HG03460 (cell line): Measurements from ENCODE around the gene QPCT.
A peak's percentile ranks its signal among the peaks of the same experiment; 100 is the strongest.
"Not testable (repeated sequence)": the region's sequence is repeated elsewhere in the genome, so short reads cannot be mapped to it uniquely, and the experiment has no call there.

Experiments used
- ATAC-seq: cut with Tn5 transposase; IDR thresholded peaks from one replicate; pipeline ENCODE4 v1.9.1; 2021; ENCODE audit not compliant: unreplicated experiment

QPCT gene

DNA sequence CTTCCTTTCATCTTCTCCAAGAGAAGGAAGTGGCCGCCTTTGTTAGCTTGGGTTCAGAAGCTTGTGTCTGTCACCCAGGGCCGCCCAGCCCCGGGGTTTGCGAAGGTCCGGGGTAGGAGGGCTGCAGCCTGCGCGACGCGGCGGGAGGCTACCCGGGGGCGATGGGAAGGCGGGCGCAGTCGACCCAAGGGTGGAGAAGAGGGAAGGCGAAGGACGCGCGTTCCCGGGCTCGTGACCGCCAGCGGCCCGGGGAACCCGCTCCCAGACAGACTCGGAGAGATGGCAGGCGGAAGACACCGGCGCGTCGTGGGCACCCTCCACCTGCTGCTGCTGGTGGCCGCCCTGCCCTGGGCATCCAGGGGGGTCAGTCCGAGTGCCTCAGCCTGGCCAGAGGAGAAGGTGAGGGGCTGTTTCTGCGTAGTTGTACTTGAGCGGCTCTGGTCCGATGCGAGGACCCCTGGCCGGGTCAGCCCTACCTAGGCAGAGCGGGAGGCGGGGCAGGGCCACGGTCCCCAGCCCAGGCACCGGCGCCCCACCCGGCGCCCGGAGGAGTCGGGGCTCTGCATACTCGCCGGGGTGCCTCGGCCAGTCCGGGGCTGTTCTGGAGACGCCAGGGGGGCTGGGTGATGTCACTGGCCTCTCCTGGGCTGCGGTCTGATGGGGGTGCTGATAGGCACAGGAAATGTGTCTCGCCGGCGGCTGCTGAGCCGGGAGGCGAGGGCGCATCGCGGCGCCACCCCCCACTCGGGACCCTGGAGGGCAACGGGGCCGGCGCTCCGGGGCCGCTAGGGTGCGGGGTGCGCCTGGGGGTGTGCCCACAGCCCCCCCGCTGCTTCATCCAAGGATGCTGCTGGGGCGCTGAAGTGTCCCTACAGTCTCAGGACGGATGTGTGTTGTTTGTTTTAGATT lies at the start of gene QPCT:
Gene QPCT (plus strand): TSS at position 178 of the 909 bp plus-strand sequence. CDS start 102 bp downstream, at position 280.
- no peak for ATAC-seq

DNA sequence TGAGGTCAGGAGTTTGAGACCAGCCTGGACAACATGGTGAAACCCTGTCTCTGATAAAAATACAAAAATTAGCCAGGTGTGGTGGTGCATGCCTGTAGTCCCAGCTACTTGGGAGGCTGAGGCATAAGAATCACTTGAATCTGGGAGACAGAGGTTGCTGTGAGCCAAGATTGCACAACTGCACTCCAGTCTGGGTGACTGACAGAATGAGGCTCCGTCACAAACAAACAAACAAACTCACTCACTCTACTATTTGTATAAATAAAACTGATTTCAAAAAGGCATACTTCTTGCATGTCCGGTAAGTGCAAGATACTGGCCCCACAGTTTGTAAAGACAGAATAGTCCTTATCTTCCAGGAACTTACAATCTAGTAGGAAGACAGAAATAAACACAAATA lies 49.6 kb upstream of the QPCT start:
- ATAC-seq, result not testable (repeated sequence)

DNA sequence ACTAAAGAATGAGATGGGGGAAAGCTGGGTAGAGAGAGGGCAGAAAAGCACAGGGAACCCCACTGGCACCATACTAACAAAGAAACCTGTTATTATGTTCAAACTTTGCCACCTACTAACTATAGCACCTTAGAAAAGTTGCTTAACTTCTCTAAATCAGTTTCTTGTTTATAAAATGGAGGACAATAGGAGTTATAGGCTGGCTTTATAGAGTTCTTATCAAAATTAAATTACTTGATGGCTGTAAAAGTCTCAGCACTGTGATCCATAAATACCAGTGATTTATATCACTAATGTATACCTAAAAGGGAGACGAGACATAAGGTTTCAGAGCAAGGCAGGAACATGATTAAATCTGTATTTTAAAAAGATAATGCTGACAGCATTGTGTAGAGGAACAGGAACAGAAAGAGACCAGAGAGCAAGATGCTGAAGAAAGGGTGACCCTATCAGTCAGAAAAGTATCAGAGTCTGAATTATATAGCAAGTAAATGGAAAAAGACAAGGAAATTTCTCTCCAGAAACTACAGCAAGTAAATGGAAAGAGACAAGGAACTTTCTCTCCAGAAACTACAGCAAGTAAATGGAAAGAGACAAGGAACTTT lies 48.9 kb upstream of the QPCT start:
- ATAC-seq, result no peak

DNA sequence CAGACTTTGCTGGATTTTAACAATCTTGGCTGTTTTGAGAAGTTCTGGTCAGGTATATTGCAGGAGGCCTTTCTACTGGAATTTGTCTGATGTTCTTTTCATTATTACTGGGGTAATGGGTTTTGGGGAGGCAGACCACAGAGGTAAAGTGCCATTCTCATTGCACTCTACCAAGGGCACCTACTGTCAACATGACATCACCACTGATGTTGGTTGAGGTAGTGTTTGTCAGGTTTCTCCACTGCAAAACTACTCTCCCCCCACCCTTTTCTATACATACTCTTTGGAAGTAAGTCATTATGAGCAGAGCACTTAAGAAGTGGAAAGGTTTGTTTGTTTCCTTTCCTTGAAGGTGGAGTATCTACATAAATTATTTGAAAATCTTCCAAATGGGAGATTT lies 46.8 kb upstream of the QPCT start:
- no peak for ATAC-seq

DNA sequence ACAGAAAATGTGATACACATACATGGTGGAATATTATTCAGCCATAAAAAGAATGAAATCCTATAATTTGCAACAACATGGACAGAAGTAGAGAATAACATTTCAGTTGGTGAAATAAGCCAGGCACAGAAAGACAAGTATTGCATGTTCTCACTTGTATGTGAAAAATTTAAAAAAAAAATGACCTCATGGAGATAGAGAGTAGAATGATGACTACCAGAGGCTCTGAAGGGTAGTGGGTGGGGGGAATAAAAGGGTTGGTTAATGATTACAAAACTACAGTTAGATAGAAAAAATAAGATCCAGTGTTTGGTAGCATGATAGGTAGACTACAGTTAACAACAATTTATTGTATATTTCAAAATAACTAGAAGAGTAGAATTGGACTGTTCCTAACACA lies 44.3 kb upstream of the QPCT start:
- ATAC-seq, result no peak

GRCh38 chr2:37300578-37300977 lies 43.9 kb upstream of the QPCT start:
- no peak for ATAC-seq

DNA sequence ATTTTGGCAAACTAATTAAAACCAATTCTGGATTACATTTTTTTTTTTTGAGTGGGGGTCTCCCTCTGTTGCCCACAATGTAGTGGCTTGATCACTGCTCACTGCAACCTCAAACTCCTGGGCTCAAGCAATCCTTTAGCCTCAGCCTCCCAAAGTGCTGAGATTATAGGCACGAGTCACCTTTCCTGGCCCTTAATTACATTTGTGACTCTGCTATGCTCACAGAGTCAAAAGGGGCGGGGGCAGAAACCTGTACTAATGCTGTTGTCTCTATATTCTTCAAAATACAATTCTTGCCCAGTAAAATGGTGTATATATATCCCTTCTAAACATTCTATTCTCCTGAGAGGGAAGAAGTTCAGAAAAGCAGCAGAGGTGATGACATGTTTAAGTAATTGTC lies 43.0 kb upstream of the QPCT start:
- no peak for ATAC-seq

GRCh38 chr2:37302701-37303252 lies 41.7 kb upstream of the QPCT start:
- ATAC-seq, result no peak

DNA sequence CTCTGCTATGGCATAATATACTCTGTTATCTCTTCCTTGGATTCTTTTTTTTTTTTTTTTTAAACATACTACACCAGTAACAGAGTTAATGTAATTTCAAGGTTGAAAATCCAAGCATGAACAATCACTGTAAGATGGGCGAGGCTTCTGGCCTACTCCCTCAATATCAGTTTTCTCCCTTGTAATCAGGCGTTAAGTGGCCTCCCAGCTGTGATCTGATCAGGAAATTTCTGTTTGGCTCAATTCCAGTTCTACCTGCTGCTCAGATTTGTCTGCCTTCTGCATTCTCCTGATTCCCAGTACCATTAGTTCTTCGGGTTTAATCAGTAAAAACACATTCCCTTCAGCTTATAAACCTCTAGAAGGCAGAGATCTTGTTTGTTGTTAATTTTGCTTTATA lies 38.4 kb upstream of the QPCT start:
- ATAC-seq, result no peak

- ATAC-seq, result no peak
Measured at GRCh38 chr2:37307500-37307899, 36.9 kb upstream of the QPCT start.

DNA sequence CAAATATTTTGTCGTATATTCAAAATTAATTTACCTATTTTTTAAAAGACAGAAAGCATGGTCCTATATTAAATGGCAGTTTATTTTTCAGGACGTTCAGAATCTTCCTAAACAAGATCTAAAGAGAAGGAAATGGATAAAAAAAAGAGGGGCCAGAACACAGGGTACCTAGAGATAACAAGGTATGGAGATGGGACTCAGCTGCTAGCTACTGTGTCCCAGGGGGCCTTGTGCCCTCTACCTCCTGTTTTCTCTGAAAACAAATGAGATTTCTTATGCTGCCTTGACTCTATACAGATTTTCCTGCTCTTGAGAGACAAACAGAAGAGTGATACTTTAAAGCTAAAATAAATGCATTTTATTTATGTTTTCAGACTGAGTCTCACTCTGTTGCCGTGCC lies 29.1 kb upstream of the QPCT start:
- no peak for ATAC-seq

DNA sequence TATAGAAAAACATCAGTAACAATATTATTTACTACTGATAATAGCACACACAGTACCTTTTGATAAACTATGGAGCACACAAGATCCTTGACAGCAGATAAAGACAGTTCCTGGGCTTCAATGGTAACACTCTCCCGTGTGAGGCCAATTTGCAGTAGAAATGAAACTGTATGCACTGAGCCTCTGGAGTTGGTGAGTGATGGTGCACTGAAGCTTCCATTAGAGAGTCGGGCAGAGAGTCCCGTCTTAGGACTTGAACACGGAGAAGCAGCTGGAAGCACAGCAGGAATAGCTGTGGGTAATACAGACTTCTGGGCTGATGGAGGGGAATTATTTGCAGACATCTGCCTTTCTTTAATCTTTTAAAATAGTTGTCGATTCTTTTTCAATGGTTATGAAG lies 28.2 kb upstream of the QPCT start:
- no peak for ATAC-seq

- ATAC-seq, result no peak
Measured at GRCh38 chr2:37317746-37318145, 26.7 kb upstream of the QPCT start.

- peak; percentile 83 for ATAC-seq
Measured at GRCh38 chr2:37318401-37318800, 26.0 kb upstream of the QPCT start.

GRCh38 chr2:37319754-37320609 lies 24.4 kb upstream of the QPCT start:
- no peak for ATAC-seq

GRCh38 chr2:37321029-37321682 lies 23.3 kb upstream of the QPCT start:
- no peak for ATAC-seq

DNA sequence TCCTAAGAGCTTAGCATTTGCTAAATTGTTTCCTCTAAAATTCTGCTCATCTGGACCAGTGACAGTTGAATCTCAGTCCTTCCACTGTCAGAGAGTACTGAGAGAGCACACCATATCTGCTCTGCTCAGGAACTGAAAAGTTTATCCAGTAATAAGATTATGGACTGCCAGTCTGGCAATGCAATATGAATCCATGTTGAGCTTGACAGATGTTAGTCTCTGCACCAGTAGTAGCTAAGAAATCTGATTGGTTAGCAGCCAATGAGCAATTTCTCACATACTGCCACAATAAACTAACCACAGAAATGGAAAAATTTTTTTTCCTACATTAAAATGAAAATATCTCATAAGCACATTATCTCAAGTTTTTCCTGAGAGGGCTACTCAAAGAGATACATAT lies 22.1 kb upstream of the QPCT start:
- no peak for ATAC-seq

GRCh38 chr2:37323176-37323780 lies 21.2 kb upstream of the QPCT start:
- ATAC-seq, result no peak

- ATAC-seq, result peak; percentile 29
Measured at GRCh38 chr2:37323781-37324535, 20.5 kb upstream of the QPCT start.

DNA sequence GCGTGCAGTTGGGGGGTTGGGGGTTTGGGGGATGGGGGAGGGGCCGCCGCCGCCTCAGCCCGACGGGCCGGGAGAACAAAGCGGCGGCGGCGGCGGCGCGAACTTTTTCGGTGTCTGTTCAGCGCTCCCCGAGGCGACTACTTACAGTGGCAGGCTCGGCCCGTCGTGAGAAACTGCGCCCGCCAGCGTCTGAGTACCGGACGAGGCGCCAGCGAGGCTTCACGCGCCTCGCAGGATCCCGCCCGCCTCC lies 20.0 kb upstream of the QPCT start:
- ATAC-seq, result no peak
